HCT116 (cell line): ENCODE measurements around the gene CLEC20A. TPM values are rescaled to one million over a fixed set of nuclear protein-coding genes. Genes with fewer than 3 reads are reported as not detected.

Experiments used
- ATAC-seq: fragments of 200-7000 bp; cut with Tn5 transposase; 2 replicates; pipeline ENCODE4 v1.9.1; 2020; ENCODE audit warnings: mild to moderate bottlenecking, moderate library complexity
- BruUV-seq: library from RNA; stranded (reverse); fragments of 400-500 nt; replicated peaks from 2 replicates; lab custom pipeline; 2021; lab: Mats Ljungman, UMichigan
- CTCF ChIA-PET: fragments of 300-600 bp; sonication (Branson Sonifier 250); formaldehyde crosslinking; loops from one replicate; lab custom pipeline; 2021; ENCODE audit warnings: antibody characterized with exemption; lab: Charles Lee
- POLR2A ChIA-PET: fragments of 300-600, 350-600 bp; sonication (Branson Sonifier 250); formaldehyde crosslinking; loops from one replicate; lab custom pipeline; 2021; ENCODE audit warnings: antibody characterized with exemption; lab: Charles Lee
- RAD21 ChIA-PET, 2 experiments: fragments of 300-600 bp; sonication (Branson Sonifier 250); formaldehyde crosslinking; loops; one replicate each; lab custom pipeline; 2023; ENCODE audit warnings: low total read pairs in 2 of 2; ENCODE audit not compliant: uncharacterized antibody in 2 of 2, unreplicated experiment in 2 of 2, low non-redundant PET in 1 of 2; lab: Charles Lee
- DNase-seq: peaks from one replicate; pipeline ENCODE4 v3.0.0-alpha.2; 2010; ENCODE audit warnings: low read depth, low spot score
- H2AFZ ChIP-seq: fragments of 200-600 bp; shearing (Covaris generic), sonication (generic); 2 replicates; pipeline ENCODE4 v1.6.1; 2017; ENCODE audit warnings: low read depth, mixed run types, mixed read lengths, antibody characterized with exemption, low read length; ENCODE audit not compliant: poor library complexity, severe bottlenecking
- H3K27ac ChIP-seq: 2 replicates; pipeline ENCODE4 v1.5.1; 2012; ENCODE audit warnings: low read depth, low read length
- H3K27me3 ChIP-seq: fragments of 200-600 bp; sonication (generic); 2 replicates; pipeline ENCODE4 v1.6.1; 2016; ENCODE audit warnings: mixed run types, low read length, mixed read lengths; ENCODE audit not compliant: insufficient read depth
- H3K36me3 ChIP-seq, 2 experiments: fragments of 200-500 bp in 1 of 2; fragments of 200-600 bp in 1 of 2; sonication (Bioruptor generic) in 1 of 2; sonication (generic) in 1 of 2; 2 replicates each; pipeline versions ENCODE4 v1.5.1 to v1.6.1; 2014 to 2016; ENCODE audit warnings: low read length in 2 of 2, inconsistent platforms in 1 of 2, mixed read lengths in 1 of 2, mixed run types in 1 of 2; ENCODE audit not compliant: insufficient read depth in 2 of 2, control insufficient read depth in 1 of 2
- H3K4me1 ChIP-seq, 2 experiments: fragments of 200-600 bp in 1 of 2; sonication (generic) in 1 of 2; 2 replicates each; pipeline versions ENCODE4 v1.5.1 to v1.6.1; 2012 to 2017; ENCODE audit warnings: low read length in 2 of 2, inconsistent platforms in 1 of 2, mild to moderate bottlenecking in 1 of 2, mixed read lengths in 1 of 2, mixed run types in 1 of 2, moderate library complexity in 1 of 2; ENCODE audit not compliant: insufficient read depth in 2 of 2, control insufficient read depth in 1 of 2
- H3K4me2 ChIP-seq: fragments of 200-600 bp; sonication (generic); 2 replicates; pipeline ENCODE4 v1.6.1; 2017; ENCODE audit warnings: mixed run types, low read length, mixed read lengths
- H3K4me3 ChIP-seq, 2 experiments: fragments of 200-600 bp in 1 of 2; sonication (generic) in 1 of 2; replicated peaks in 1 of 2; 2 replicates each; pipeline ENCODE4 v1.5.1; 2011 to 2016; ENCODE audit warnings: low read length in 2 of 2, control low read depth in 1 of 2, low read depth in 1 of 2, mild to moderate bottlenecking in 1 of 2, mixed read lengths in 1 of 2, mixed run types in 1 of 2
- H3K79me2 ChIP-seq: fragments of 200-600 bp; sonication (generic); 2 replicates; pipeline ENCODE4 v1.6.1; 2017; ENCODE audit warnings: mild to moderate bottlenecking, mixed run types, low read length, moderate library complexity, mixed read lengths; ENCODE audit not compliant: insufficient read depth
- H3K9ac ChIP-seq: fragments of 200-600 bp; sonication (generic); 2 replicates; pipeline ENCODE4 v1.6.1; 2016; ENCODE audit warnings: low read length, mixed read lengths
- H3K9me2 ChIP-seq: fragments of 200-600 bp; sonication (generic), shearing (Covaris generic); 2 replicates; pipeline ENCODE4 v1.6.1; 2017; ENCODE audit warnings: mixed run types, mild to moderate bottlenecking, moderate library complexity; ENCODE audit not compliant: insufficient read depth
- H3K9me3 ChIP-seq, 2 experiments: fragments of 200-500 bp in 1 of 2; fragments of 200-600 bp in 1 of 2; sonication (Bioruptor generic) in 1 of 2; sonication (generic) in 1 of 2; 2 replicates each; pipeline ENCODE4 v1.6.1; 2014 to 2017; ENCODE audit warnings: low read length in 2 of 2, mixed read lengths in 2 of 2, inconsistent platforms in 1 of 2, low read depth in 1 of 2, mild to moderate bottlenecking in 1 of 2, mixed run types in 1 of 2, moderate library complexity in 1 of 2; ENCODE audit not compliant: control insufficient read depth in 1 of 2, insufficient read depth in 1 of 2
- H4K20me1 ChIP-seq: fragments of 200-600 bp; sonication (generic), shearing (Covaris generic); 2 replicates; pipeline ENCODE4 v1.6.1; 2017; ENCODE audit warnings: mixed run types, mild to moderate bottlenecking, moderate library complexity; ENCODE audit not compliant: insufficient read depth
- CBX3 ChIP-seq: IDR thresholded peaks from 2 replicates; pipeline ENCODE4 v1.6.1; 2012; ENCODE audit warnings: low read depth
- ELF1 ChIP-seq: IDR thresholded peaks from 2 replicates; pipeline ENCODE4 v1.6.1; 2012; ENCODE audit warnings: low read depth, borderline replicate concordance
- EZH2 ChIP-seq: fragments of 200-600 bp; sonication (generic); IDR thresholded peaks from 2 replicates; pipeline ENCODE4 v1.6.1; 2017; ENCODE audit warnings: antibody characterized with exemption, mixed run types
- FOSL1 ChIP-seq: IDR thresholded peaks from 2 replicates; pipeline ENCODE4 v1.6.1; 2012; ENCODE audit warnings: low read depth
- JUND ChIP-seq: IDR thresholded peaks from 2 replicates; pipeline ENCODE4 v1.6.1; 2012
- POLR2AphosphoS5 ChIP-seq: IDR thresholded peaks from 2 replicates; pipeline ENCODE4 v1.6.1; 2011; ENCODE audit warnings: mild to moderate bottlenecking, low read depth, low read length, moderate library complexity
- RAD21 ChIP-seq: IDR thresholded peaks from 2 replicates; pipeline ENCODE4 v1.6.1; 2012; ENCODE audit warnings: low read depth, mild to moderate bottlenecking
- SIN3A ChIP-seq: IDR thresholded peaks from 2 replicates; pipeline ENCODE4 v1.6.1; 2012; ENCODE audit warnings: low read depth
- intact Hi-C: fragments of 100-400 bp; cut with micrococcal nuclease; formaldehyde crosslinking; loops from 2 replicates; pipeline ENCODE4 v1.10.0; 2022
- total RNA-seq: library from RNA; stranded (reverse); gene quantifications from one replicate; pipeline ENCODE4 v1.2.1, GENCODE V29; 2021; ENCODE audit not compliant: unreplicated experiment
- TF ChIP-seq, protein P1 (sequence below): IDR thresholded peaks from 2 replicates; pipeline ENCODE4 v1.6.1; 2011; ENCODE audit warnings: mild to moderate bottlenecking, low read length, moderate library complexity; ENCODE audit not compliant: insufficient replicate concordance; ENCODE audit errors: extremely low read depth
- TF ChIP-seq, protein P2 (sequence below), 3 experiments: fragments of 200-600 bp in 1 of 3; sonication (generic) in 1 of 3; IDR thresholded peaks in 2 of 3; conservative IDR thresholded peaks in 1 of 3; 2 replicates each; pipeline ENCODE4 v1.5.1; 2012 to 2017; ENCODE audit warnings: low read depth in 2 of 3, low read length in 2 of 3, antibody characterized with exemption in 1 of 3, borderline replicate concordance in 1 of 3, control low read depth in 1 of 3, mild to moderate bottlenecking in 1 of 3, mixed read lengths in 1 of 3, mixed run types in 1 of 3, moderate library complexity in 1 of 3; ENCODE audit not compliant: insufficient read depth in 1 of 3
- TF ChIP-seq, protein P3 (sequence below): IDR thresholded peaks from 2 replicates; pipeline ENCODE4 v1.6.1; 2012; ENCODE audit warnings: low read depth

Gene CLEC20A
- total RNA-seq, 1 experiment from 2014 or later: not detected

DNA sequence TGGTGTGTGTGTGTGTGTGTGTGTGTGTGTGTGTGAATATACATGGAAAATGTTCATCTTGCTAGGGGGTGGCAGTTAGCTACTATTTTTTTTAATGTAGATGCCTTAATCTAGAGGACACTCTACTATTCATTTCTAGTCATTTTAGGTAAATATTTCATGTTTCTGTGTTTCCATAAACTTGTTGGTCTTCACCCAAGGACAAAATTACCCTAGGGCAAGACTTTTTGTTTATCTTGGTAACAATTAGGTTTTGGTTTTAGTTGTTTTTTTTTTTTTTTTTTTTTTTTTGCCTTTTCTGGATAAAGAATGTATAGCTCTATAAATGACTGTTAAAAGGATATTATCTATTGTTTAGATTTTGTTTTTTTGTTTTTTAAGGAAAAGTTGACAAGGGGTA is 32.2 kb downstream of the CLEC20A start:
- Histone ChIP-seq H3K4me2 (no peak overlapping the region), H3K9me2 (no peaks in the 10 kb centered on the region), H3K9ac (no peak overlapping the region), H2AFZ (no peak overlapping the region), H3K36me3 (no peaks in the 10 kb centered on the region; a peak in 1 of 4 replicates), H3K27ac (no peak overlapping the region), H4K20me1 (no peaks in the 10 kb centered on the region), H3K79me2 (no peaks in the 10 kb centered on the region), H3K27me3 (no peaks in the 10 kb centered on the region), H3K9me3 (no peaks in the 10 kb centered on the region), H3K4me3 (no peak overlapping the region), H3K4me1 (no peaks in the 10 kb centered on the region)
- ChIA-PET POLR2A (no interaction called here), RAD21 (no interaction called here), CTCF (interaction anchor here (0.8 kb wide), 1 partner anchor 37 kb away, joined by 3 read pairs; no protein-coding TSS in a partner anchor)
- BruUV-seq: no TSS peak
- intact Hi-C loops: no loop called here
- no peak for TF ChIP-seq EZH2
- TF ChIP-seq JUND: no peak
- no peak for TF ChIP-seq SIN3A
- no peak for TF ChIP-seq POLR2AphosphoS5
- no peak for TF ChIP-seq CBX3
- no peak for TF ChIP-seq ELF1
- TF ChIP-seq, protein P1, sequence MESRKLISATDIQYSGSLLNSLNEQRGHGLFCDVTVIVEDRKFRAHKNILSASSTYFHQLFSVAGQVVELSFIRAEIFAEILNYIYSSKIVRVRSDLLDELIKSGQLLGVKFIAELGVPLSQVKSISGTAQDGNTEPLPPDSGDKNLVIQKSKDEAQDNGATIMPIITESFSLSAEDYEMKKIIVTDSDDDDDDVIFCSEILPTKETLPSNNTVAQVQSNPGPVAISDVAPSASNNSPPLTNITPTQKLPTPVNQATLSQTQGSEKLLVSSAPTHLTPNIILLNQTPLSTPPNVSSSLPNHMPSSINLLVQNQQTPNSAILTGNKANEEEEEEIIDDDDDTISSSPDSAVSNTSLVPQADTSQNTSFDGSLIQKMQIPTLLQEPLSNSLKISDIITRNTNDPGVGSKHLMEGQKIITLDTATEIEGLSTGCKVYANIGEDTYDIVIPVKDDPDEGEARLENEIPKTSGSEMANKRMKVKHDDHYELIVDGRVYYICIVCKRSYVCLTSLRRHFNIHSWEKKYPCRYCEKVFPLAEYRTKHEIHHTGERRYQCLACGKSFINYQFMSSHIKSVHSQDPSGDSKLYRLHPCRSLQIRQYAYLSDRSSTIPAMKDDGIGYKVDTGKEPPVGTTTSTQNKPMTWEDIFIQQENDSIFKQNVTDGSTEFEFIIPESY: no peak
- TF ChIP-seq, protein P2, sequence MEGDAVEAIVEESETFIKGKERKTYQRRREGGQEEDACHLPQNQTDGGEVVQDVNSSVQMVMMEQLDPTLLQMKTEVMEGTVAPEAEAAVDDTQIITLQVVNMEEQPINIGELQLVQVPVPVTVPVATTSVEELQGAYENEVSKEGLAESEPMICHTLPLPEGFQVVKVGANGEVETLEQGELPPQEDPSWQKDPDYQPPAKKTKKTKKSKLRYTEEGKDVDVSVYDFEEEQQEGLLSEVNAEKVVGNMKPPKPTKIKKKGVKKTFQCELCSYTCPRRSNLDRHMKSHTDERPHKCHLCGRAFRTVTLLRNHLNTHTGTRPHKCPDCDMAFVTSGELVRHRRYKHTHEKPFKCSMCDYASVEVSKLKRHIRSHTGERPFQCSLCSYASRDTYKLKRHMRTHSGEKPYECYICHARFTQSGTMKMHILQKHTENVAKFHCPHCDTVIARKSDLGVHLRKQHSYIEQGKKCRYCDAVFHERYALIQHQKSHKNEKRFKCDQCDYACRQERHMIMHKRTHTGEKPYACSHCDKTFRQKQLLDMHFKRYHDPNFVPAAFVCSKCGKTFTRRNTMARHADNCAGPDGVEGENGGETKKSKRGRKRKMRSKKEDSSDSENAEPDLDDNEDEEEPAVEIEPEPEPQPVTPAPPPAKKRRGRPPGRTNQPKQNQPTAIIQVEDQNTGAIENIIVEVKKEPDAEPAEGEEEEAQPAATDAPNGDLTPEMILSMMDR (IDR thresholded peaks at IDR 0.05 in 2 of 3, conservative IDR thresholded peaks at IDR 0.05 in 1 of 3; ENCODE audit: borderline replicate concordance in 1 of 3, insufficient read depth in 1 of 3, low read depth in 2 of 3, low read length in 2 of 3): no peak
- TF ChIP-seq RAD21: no peak
- TF ChIP-seq, protein P3, sequence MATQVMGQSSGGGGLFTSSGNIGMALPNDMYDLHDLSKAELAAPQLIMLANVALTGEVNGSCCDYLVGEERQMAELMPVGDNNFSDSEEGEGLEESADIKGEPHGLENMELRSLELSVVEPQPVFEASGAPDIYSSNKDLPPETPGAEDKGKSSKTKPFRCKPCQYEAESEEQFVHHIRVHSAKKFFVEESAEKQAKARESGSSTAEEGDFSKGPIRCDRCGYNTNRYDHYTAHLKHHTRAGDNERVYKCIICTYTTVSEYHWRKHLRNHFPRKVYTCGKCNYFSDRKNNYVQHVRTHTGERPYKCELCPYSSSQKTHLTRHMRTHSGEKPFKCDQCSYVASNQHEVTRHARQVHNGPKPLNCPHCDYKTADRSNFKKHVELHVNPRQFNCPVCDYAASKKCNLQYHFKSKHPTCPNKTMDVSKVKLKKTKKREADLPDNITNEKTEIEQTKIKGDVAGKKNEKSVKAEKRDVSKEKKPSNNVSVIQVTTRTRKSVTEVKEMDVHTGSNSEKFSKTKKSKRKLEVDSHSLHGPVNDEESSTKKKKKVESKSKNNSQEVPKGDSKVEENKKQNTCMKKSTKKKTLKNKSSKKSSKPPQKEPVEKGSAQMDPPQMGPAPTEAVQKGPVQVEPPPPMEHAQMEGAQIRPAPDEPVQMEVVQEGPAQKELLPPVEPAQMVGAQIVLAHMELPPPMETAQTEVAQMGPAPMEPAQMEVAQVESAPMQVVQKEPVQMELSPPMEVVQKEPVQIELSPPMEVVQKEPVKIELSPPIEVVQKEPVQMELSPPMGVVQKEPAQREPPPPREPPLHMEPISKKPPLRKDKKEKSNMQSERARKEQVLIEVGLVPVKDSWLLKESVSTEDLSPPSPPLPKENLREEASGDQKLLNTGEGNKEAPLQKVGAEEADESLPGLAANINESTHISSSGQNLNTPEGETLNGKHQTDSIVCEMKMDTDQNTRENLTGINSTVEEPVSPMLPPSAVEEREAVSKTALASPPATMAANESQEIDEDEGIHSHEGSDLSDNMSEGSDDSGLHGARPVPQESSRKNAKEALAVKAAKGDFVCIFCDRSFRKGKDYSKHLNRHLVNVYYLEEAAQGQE: no peak
- no peak for TF ChIP-seq FOSL1
- ATAC-seq: no peak
- no peak for DNase-seq
